SU-DHL-6 (cell line): Measurements from ENCODE around the gene HRNR.

Source experiments
- H2AFZ ChIP-seq: fragments of 200-600 bp; sonication (generic); 2 replicates; pipeline ENCODE4 v1.6.1; 2014; ENCODE audit warnings: low read depth, mild to moderate bottlenecking, moderate library complexity, mixed read lengths, antibody characterized with exemption, low read length; ENCODE audit not compliant: severe bottlenecking
- H3F3A ChIP-seq: fragments of 200-600 bp; shearing (Covaris generic); 2 replicates; pipeline ENCODE4 v1.6.0; 2016; ENCODE audit warnings: antibody characterized with exemption, mild to moderate bottlenecking; ENCODE audit not compliant: insufficient read depth
- H3K27ac ChIP-seq: fragments of 200-600 bp; sonication (generic); 2 replicates; pipeline ENCODE4 v1.5.1; 2016; ENCODE audit warnings: low read depth, mild to moderate bottlenecking, low read length, moderate library complexity, mixed read lengths
- H3K27me3 ChIP-seq: fragments of 200-600 bp; sonication (generic), shearing (Covaris generic); 2 replicates; pipeline ENCODE4 v1.6.0; 2014; ENCODE audit warnings: mild to moderate bottlenecking, low read length
- H3K36me3 ChIP-seq: fragments of 200-600 bp; sonication (generic); 2 replicates; pipeline ENCODE4 v1.6.1; 2014; ENCODE audit warnings: mild to moderate bottlenecking, low read length, mixed read lengths
- H3K4me2 ChIP-seq: fragments of 300-600, 200-600 bp; shearing (Covaris generic), sonication (generic); 2 replicates; pipeline ENCODE4 v1.6.0; 2014; ENCODE audit warnings: low read length, low read depth, mild to moderate bottlenecking; ENCODE audit not compliant: poor library complexity, severe bottlenecking
- H3K4me3 ChIP-seq: fragments of 200-600 bp; sonication (generic); 2 replicates; pipeline ENCODE4 v1.5.1; 2014; ENCODE audit warnings: antibody characterized with exemption, low read length, mild to moderate bottlenecking, mixed read lengths; ENCODE audit not compliant: insufficient read depth, poor library complexity, severe bottlenecking
- H3K79me2 ChIP-seq: fragments of 200-600 bp; sonication (generic); 2 replicates; pipeline ENCODE4 v1.6.1; 2014; ENCODE audit warnings: mild to moderate bottlenecking, low read length, moderate library complexity; ENCODE audit not compliant: insufficient read depth
- H3K9ac ChIP-seq: fragments of 200-600 bp; sonication (generic); 2 replicates; pipeline ENCODE4 v1.7.0; 2014; ENCODE audit warnings: mild to moderate bottlenecking, low read length
- H3K9me2 ChIP-seq: fragments of 200-600 bp; sonication (generic); replicated peaks from 2 replicates; pipeline ENCODE4 v1.6.1; 2014; ENCODE audit warnings: low read length; ENCODE audit not compliant: insufficient read depth
- H3K9me3 ChIP-seq: fragments of 200-600 bp; sonication (generic); 2 replicates; pipeline ENCODE4 v1.6.1; 2014; ENCODE audit warnings: low read length, mixed read lengths; ENCODE audit not compliant: insufficient read depth
- H4K20me1 ChIP-seq: fragments of 200-600 bp; sonication (generic); 2 replicates; pipeline ENCODE4 v1.6.1; 2014; ENCODE audit warnings: low read depth, mild to moderate bottlenecking, antibody characterized with exemption, low read length, moderate library complexity, mixed read lengths
- CTCF ChIP-seq: fragments of 200-600 bp; sonication (generic); IDR thresholded peaks from one replicate; pipeline ENCODE4 v1.5.1; 2017; ENCODE audit warnings: antibody characterized with exemption, mild to moderate bottlenecking, low read length, moderate library complexity; ENCODE audit not compliant: insufficient read depth, poor library complexity, severe bottlenecking
- EZH2phosphoT487 ChIP-seq: fragments of 200-600 bp; sonication (generic), shearing (Covaris generic); conservative IDR thresholded peaks from 2 replicates; pipeline ENCODE4 v1.6.1; 2018; ENCODE audit warnings: mild to moderate bottlenecking, antibody characterized with exemption, low read length, moderate library complexity, mixed read lengths

HRNR gene

GRCh38 chr1:152186556-152187285, 37.3 kb downstream of the HRNR start:
- no peaks in the 10 kb centered on the region for H3K36me3 ChIP-seq
- H3F3A ChIP-seq = no peaks in the 10 kb centered on the region
- no peaks in the 10 kb centered on the region for H3K9me2 ChIP-seq
- no peaks in the 10 kb centered on the region for H3K79me2 ChIP-seq
- no peak overlapping the region for H3K4me3 ChIP-seq
- no peaks in the 10 kb centered on the region for H3K27me3 ChIP-seq
- H3K9me3 ChIP-seq = no peaks in the 10 kb centered on the region
- no peaks in the 10 kb centered on the region for H4K20me1 ChIP-seq
- no peak overlapping the region for H3K27ac ChIP-seq
- no peak for TF ChIP-seq EZH2phosphoT487
- no peak for TF ChIP-seq CTCF
- no peak overlapping the region for H2AFZ ChIP-seq
- H3K9ac ChIP-seq = no peak overlapping the region
- no peak overlapping the region for H3K4me2 ChIP-seq

GRCh38 chr1:152185544-152186391, 38.2 kb downstream of the HRNR start:
- no peaks in the 10 kb centered on the region for H3K27me3 ChIP-seq
- TF ChIP-seq CTCF (peak; percentile 30), EZH2phosphoT487 (no peak)
- H3K9ac ChIP-seq = no peak overlapping the region
- no peaks in the 10 kb centered on the region for H4K20me1 ChIP-seq
- H3K9me2 ChIP-seq = no peaks in the 10 kb centered on the region
- no peak overlapping the region for H2AFZ ChIP-seq
- H3K36me3 ChIP-seq = no peaks in the 10 kb centered on the region
- no peaks in the 10 kb centered on the region for H3K79me2 ChIP-seq
- no peaks in the 10 kb centered on the region for H3K9me3 ChIP-seq
- no peak overlapping the region for H3K4me3 ChIP-seq
- H3F3A ChIP-seq = no peaks in the 10 kb centered on the region
- no peak overlapping the region for H3K4me2 ChIP-seq
- no peak overlapping the region for H3K27ac ChIP-seq

GRCh38 chr1:152182944-152183361, 41.0 kb downstream of the HRNR start:
- no peak overlapping the region for H2AFZ ChIP-seq
- no peaks in the 10 kb centered on the region for H4K20me1 ChIP-seq
- no peak overlapping the region for H3K9ac ChIP-seq
- H3K27me3 ChIP-seq = no peaks in the 10 kb centered on the region
- H3F3A ChIP-seq = no peaks in the 10 kb centered on the region
- no peaks in the 10 kb centered on the region for H3K9me2 ChIP-seq
- no peak overlapping the region for H3K27ac ChIP-seq
- no peaks in the 10 kb centered on the region for H3K36me3 ChIP-seq
- no peak overlapping the region for H3K4me2 ChIP-seq
- TF ChIP-seq CTCF (no peak), EZH2phosphoT487 (no peak)
- H3K9me3 ChIP-seq = no peaks in the 10 kb centered on the region
- no peak overlapping the region for H3K4me3 ChIP-seq
- H3K79me2 ChIP-seq = no peaks in the 10 kb centered on the region
